ENCODE data around the gene OR2T4.

OR2T4 gene

DNA sequence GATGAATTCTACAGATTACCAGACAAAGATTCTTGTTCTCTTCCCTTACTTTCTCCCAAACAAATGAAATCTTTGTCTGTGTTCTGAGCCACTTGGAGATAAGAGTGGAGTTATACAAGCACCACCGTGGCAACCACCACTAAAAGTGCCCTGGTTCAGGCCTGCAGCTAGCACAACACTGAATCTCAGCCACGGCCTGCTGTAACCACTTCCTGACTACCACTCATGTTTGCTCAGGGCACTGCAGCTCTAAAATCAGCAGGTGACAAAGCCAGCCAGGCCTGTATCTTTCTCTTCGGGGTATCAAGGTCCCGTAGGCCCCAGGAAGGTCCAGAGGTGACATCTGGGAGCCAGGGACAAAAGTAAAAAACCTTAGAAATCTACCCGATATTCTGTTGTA is 10.9 kb downstream of the OR2T4 start:
- TF ChIP-seq, protein P1, sequence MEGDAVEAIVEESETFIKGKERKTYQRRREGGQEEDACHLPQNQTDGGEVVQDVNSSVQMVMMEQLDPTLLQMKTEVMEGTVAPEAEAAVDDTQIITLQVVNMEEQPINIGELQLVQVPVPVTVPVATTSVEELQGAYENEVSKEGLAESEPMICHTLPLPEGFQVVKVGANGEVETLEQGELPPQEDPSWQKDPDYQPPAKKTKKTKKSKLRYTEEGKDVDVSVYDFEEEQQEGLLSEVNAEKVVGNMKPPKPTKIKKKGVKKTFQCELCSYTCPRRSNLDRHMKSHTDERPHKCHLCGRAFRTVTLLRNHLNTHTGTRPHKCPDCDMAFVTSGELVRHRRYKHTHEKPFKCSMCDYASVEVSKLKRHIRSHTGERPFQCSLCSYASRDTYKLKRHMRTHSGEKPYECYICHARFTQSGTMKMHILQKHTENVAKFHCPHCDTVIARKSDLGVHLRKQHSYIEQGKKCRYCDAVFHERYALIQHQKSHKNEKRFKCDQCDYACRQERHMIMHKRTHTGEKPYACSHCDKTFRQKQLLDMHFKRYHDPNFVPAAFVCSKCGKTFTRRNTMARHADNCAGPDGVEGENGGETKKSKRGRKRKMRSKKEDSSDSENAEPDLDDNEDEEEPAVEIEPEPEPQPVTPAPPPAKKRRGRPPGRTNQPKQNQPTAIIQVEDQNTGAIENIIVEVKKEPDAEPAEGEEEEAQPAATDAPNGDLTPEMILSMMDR (IDR thresholded peaks at IDR 0.05; ENCODE audit: extremely low read depth, missing control alignments): no peak
- no peak for DNase-seq (ENCODE audit: low spot score)

GRCh38 chr1:248373761-248374160 is 12.3 kb downstream of the OR2T4 start:
- TF ChIP-seq, protein P1 (IDR thresholded peaks at IDR 0.05; ENCODE audit: extremely low read depth, missing control alignments): no peak

DNA sequence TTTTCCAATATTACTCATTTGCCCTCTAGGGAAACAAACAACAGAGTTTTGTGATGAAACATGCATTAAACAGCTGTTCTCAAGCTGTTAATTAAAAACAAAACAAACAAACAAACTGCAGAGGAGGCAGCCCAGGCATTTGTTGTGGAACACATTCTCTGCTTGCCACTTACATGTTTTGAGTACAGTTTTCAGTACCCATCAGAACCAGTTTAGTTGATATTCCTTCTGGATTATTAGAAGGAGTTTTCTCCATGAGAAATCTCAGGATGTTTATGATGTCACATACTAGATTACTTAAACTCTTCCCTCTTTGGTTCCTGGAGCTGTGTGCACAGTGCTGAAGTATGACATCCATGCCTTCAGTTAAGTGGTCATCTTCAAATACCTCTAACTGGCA is 14.0 kb downstream of the OR2T4 start, which contains the start of gene OR2T6:
OR2T6 (plus strand) TSS at position 301 of the 400 bp plus-strand sequence. CDS start 11,863 bp downstream, outside the sequence.
- TF ChIP-seq, protein P1 (IDR thresholded peaks at IDR 0.05; ENCODE audit: extremely low read depth, missing control alignments): no peak
- no peak for DNase-seq (ENCODE audit: low spot score)

More at GRCh38 chr1:248373761-248374160, 12.3 kb downstream of the OR2T4 start:
- DNase-seq (ENCODE audit: low spot score): no peak

DNA sequence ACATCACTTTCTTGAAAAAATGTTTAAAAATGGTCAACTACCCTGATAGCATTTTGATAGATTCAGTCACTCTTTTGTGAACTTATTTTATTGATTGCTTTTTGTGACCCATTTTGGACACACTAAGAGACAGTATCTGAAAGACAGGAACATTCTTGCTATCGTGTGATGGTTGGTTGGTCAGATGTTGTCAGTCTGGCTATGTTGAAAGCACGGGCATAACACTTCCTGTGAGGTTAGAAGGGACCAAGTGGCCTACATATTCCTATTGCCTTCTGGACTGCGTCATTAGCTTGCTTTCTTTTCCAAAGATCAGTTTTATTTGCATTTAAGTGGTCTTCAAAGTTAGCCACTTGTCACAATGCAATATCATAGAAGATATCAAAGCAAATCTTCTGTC is 15.5 kb downstream of the OR2T4 start:
- no peak for DNase-seq (ENCODE audit: low spot score)
- TF ChIP-seq, protein P1 (IDR thresholded peaks at IDR 0.05; ENCODE audit: extremely low read depth, missing control alignments): no peak

DNA sequence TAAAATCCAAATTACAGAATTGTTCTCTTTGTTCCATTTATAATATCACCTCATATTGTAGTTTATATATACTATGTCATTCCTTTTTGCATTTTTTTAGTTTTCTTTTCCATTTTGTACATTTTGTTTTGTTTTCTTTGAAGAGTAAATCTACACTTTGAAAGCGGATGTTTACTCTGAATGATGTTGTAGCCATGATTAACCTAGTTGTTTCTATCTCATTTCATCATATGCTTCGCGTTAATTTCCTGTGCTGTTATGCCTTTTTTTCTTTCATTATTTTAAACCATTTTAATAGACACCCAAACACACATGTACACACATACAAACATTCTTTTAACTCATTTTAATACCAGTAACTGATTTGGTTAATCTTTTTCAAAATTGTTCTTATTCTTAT is 19.4 kb downstream of the OR2T4 start:
- TF ChIP-seq, protein P1 (IDR thresholded peaks at IDR 0.05; ENCODE audit: extremely low read depth, missing control alignments): no peak

DNA sequence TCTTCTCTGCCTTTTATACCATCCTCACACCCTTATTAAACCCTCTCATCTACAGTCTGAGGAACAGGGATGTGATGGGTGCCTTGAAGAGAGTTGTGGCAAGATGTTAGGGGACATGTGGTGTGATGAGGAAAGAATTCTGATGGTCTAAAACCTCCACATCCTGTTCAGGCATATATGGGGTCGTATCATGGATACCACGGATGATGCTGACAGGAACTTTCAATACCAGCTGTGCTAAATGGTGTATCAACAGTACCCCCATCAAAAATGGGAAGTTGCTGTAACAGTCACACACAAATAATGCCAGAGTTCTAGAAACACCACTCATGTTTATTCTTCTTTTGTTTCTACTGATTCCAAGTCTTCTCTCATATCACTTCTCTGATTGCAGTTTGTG is 27.0 kb downstream of the OR2T4 start:
- DNase-seq (ENCODE audit: low spot score): no peak
- TF ChIP-seq, protein P1 (IDR thresholded peaks at IDR 0.05; ENCODE audit: extremely low read depth, missing control alignments): no peak

More for the DNA sequence above, 19.4 kb downstream of the OR2T4 start:
- no peak for DNase-seq (ENCODE audit: low spot score)

DNA sequence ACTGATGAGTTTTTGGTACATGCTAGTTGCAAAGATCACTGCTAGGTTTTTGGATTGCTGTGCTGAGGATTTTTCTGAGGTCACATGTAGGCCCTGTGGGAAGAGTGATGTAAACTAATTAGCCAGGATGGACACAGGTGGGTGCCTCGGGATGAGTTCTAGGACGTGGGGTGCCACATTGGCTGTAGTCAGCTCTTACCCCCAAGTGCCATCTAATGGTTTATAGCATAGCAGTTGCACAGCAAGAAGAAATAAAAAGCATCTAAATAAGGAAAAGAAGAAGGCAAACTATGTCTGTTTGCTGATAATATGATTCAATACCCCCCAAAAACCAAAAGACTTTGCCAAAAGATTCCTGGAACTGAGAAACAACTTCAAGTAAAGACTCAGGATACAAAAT is 31.6 kb downstream of the OR2T4 start:
- no peak for DNase-seq (ENCODE audit: low spot score)
- TF ChIP-seq, protein P1 (IDR thresholded peaks at IDR 0.05; ENCODE audit: extremely low read depth, missing control alignments): no peak

Measured in GM20000 (cell line).